Neutrophil (primary cell): ENCODE measurements around the gene CD300LF.
A peak's percentile ranks its signal among the peaks of the same experiment; 100 is the strongest.

ENCODE experiments used
- H3K27ac ChIP-seq: fragments of 200-600 bp; sonication (generic); 2 replicates; pipeline ENCODE4 v1.5.1; 2016; ENCODE audit warnings: mild to moderate bottlenecking, moderate library complexity
- H3K27me3 ChIP-seq: fragments of 200-600 bp; sonication (generic); 2 replicates; pipeline ENCODE4 v1.6.0; 2016; ENCODE audit warnings: mild to moderate bottlenecking
- H3K36me3 ChIP-seq: fragments of 200-600 bp; sonication (generic); 2 replicates; pipeline ENCODE4 v1.5.1; 2017
- H3K4me1 ChIP-seq, 2 experiments: fragments of 200-600 bp in 1 of 2; sonication (generic) in 1 of 2; 1 replicate in 1 of 2; 2 replicates in 1 of 2; pipeline versions ENCODE4 v1.5.1 to v1.6.1; 2013 to 2016; ENCODE audit warnings: low read depth in 1 of 2, low read length in 1 of 2, mild to moderate bottlenecking in 1 of 2, moderate library complexity in 1 of 2; ENCODE audit not compliant: control insufficient read depth in 1 of 2, insufficient read depth in 1 of 2
- H3K4me3 ChIP-seq, 2 experiments: fragments of 200-600 bp in 1 of 2; sonication (generic) in 1 of 2; 1 replicate in 1 of 2; 2 replicates in 1 of 2; pipeline ENCODE4 v1.5.1; 2013 to 2016; ENCODE audit warnings: low read depth in 1 of 2, low read length in 1 of 2, mild to moderate bottlenecking in 1 of 2, moderate library complexity in 1 of 2
- H3K9me3 ChIP-seq: fragments of 200-600 bp; sonication (generic); 2 replicates; pipeline ENCODE4 v1.5.1; 2016
- CTCF ChIP-seq: fragments of 200-600 bp; sonication (generic); IDR thresholded peaks from 2 replicates; pipeline ENCODE4 v1.5.1; 2016; ENCODE audit warnings: antibody characterized with exemption

Gene CD300LF

GRCh38 chr17:74712756-74713155 is at the start of gene CD300LF:
Gene CD300LF, minus strand, starts transcription at chr17:74712923. Its CDS starts 57 bp downstream, at chr17:74712866.
- no peaks in the 10 kb centered on the region for H3K9me3 ChIP-seq
- no peaks in the 10 kb centered on the region for H3K27me3 ChIP-seq
- H3K36me3 ChIP-seq = no peaks in the 10 kb centered on the region
- H3K4me3 ChIP-seq = peak within 1 kb of the TSS; percentile 74 to 96
- TF ChIP-seq CTCF = no peak
- H3K4me1 ChIP-seq = peaks cover 36 to 47% of the 10 kb centered on the region in 2 experiments
- H3K27ac ChIP-seq = peak within 1 kb of the TSS; percentile 91

- H3K27me3 ChIP-seq = no peaks in the 10 kb centered on the region
- peaks cover 52% of the 10 kb centered on the region for H3K36me3 ChIP-seq
- H3K4me1 ChIP-seq = peaks cover 56 to 64% of the 10 kb centered on the region in 2 experiments
- no peak overlapping the region for H3K27ac ChIP-seq
- no peak overlapping the region for H3K4me3 ChIP-seq
- no peaks in the 10 kb centered on the region for H3K9me3 ChIP-seq
- TF ChIP-seq CTCF = no peak
These were observed 49.2 kb upstream of the CD300LF start for GRCh38 chr17:74761931-74762330.

- H3K27ac ChIP-seq = no peak overlapping the region
These were observed 48.7 kb upstream of the CD300LF start for GRCh38 chr17:74761419-74761818.

GRCh38 chr17:74760404-74761105 is 47.8 kb upstream of the CD300LF start:
- peak overlapping the region; percentile 73 for H3K27ac ChIP-seq
- H3K4me1 ChIP-seq = peaks cover 68 to 76% of the 10 kb centered on the region in 2 experiments
- no peaks in the 10 kb centered on the region for H3K9me3 ChIP-seq
- H3K27me3 ChIP-seq = no peaks in the 10 kb centered on the region
- peak overlapping the region in 1 of 2 experiments; percentile 55 for H3K4me3 ChIP-seq
- H3K36me3 ChIP-seq = peaks cover 38% of the 10 kb centered on the region
- no peak for TF ChIP-seq CTCF

More at GRCh38 chr17:74761419-74761818, 48.7 kb upstream of the CD300LF start:
- Histone ChIP-seq H3K9me3 (no peaks in the 10 kb centered on the region), H3K27me3 (no peaks in the 10 kb centered on the region), H3K36me3 (peaks cover 47% of the 10 kb centered on the region), H3K4me3 (no peak overlapping the region), H3K4me1 (peaks cover 61 to 69% of the 10 kb centered on the region in 2 experiments)
- TF ChIP-seq CTCF = no peak

GRCh38 chr17:74759941-74760340 is 47.2 kb upstream of the CD300LF start:
- no peaks in the 10 kb centered on the region for H3K9me3 ChIP-seq
- H3K4me3 ChIP-seq = peak overlapping the region; percentile 39 to 55
- peaks cover 39% of the 10 kb centered on the region for H3K36me3 ChIP-seq
- TF ChIP-seq CTCF = no peak
- H3K4me1 ChIP-seq = peaks cover 74 to 81% of the 10 kb centered on the region in 2 experiments
- H3K27ac ChIP-seq = peak overlapping the region; percentile 73
- no peaks in the 10 kb centered on the region for H3K27me3 ChIP-seq
